DOHH2 (cell line): ENCODE results near the gene PDSS1.

Source experiments
- H3F3A ChIP-seq: fragments of 200-600 bp; sonication (generic), shearing (Covaris generic); 2 replicates; pipeline ENCODE4 v1.6.0; 2016; ENCODE audit warnings: antibody characterized with exemption, mild to moderate bottlenecking; ENCODE audit not compliant: control insufficient read depth, insufficient read depth
- H3K27ac ChIP-seq: fragments of 200-600 bp; sonication (generic); 2 replicates; pipeline ENCODE4 v1.5.1; 2014; ENCODE audit warnings: low read depth, mild to moderate bottlenecking, low read length, moderate library complexity
- H3K27me3 ChIP-seq: fragments of 200-600 bp; sonication (generic); 2 replicates; pipeline ENCODE4 v1.6.1; 2014; ENCODE audit warnings: mild to moderate bottlenecking, low read length, mixed read lengths; ENCODE audit not compliant: control insufficient read depth
- H3K36me3 ChIP-seq: fragments of 200-600 bp; sonication (generic); 2 replicates; pipeline ENCODE4 v1.6.1; 2014; ENCODE audit warnings: mild to moderate bottlenecking, low read length, moderate library complexity, mixed read lengths; ENCODE audit not compliant: control insufficient read depth
- H3K4me1 ChIP-seq: fragments of 200-600 bp; sonication (generic); 2 replicates; pipeline ENCODE4 v1.6.1; 2014; ENCODE audit warnings: mild to moderate bottlenecking, low read length, mixed read lengths; ENCODE audit not compliant: control insufficient read depth
- H3K4me2 ChIP-seq: fragments of 200-600 bp; sonication (generic); 2 replicates; pipeline ENCODE4 v1.6.0; 2014; ENCODE audit warnings: mild to moderate bottlenecking, low read length, moderate library complexity
- H3K4me3 ChIP-seq: fragments of 200-600 bp; sonication (generic); 2 replicates; pipeline ENCODE4 v1.5.1; 2014; ENCODE audit warnings: mild to moderate bottlenecking, low read length, mixed read lengths
- H3K79me2 ChIP-seq: fragments of 200-600 bp; sonication (generic); 2 replicates; pipeline ENCODE4 v1.6.1; 2014; ENCODE audit warnings: mild to moderate bottlenecking, low read length, mixed read lengths; ENCODE audit not compliant: control insufficient read depth
- H3K9me2 ChIP-seq: fragments of 200-600 bp; sonication (generic); replicated peaks from 2 replicates; pipeline ENCODE4 v1.6.1; 2014; ENCODE audit warnings: mild to moderate bottlenecking, low read length, mixed read lengths; ENCODE audit not compliant: control insufficient read depth
- H3K9me3 ChIP-seq: fragments of 200-600 bp; sonication (generic); 2 replicates; pipeline ENCODE4 v1.6.1; 2014; ENCODE audit warnings: antibody characterized with exemption, low read length, mixed read lengths; ENCODE audit not compliant: control insufficient read depth, insufficient read depth
- H4K20me1 ChIP-seq: fragments of 200-600 bp; sonication (generic); 2 replicates; pipeline ENCODE4 v1.6.0; 2014; ENCODE audit warnings: low read depth, mild to moderate bottlenecking, antibody characterized with exemption, low read length, moderate library complexity; ENCODE audit not compliant: control insufficient read depth, insufficient read depth
- CTCF ChIP-seq: fragments of 200-600 bp; sonication (generic); IDR thresholded peaks from one replicate; pipeline ENCODE4 v1.5.1; 2014; ENCODE audit warnings: antibody characterized with exemption, mild to moderate bottlenecking, low read depth, low read length; ENCODE audit not compliant: poor library complexity, severe bottlenecking
- EZH2phosphoT487 ChIP-seq: fragments of 200-600 bp; sonication (generic); IDR thresholded peaks from 2 replicates; pipeline ENCODE4 v1.6.1; 2017; ENCODE audit warnings: borderline replicate concordance, mild to moderate bottlenecking, antibody characterized with exemption, low read length, moderate library complexity, mixed read lengths

PDSS1 gene

GRCh38 chr10:26727005-26727404, 29.5 kb downstream of the PDSS1 start:
- Histone ChIP-seq H3F3A (peaks cover 19% of the 10 kb centered on the region), H3K4me2 (no peak overlapping the region), H3K9me3 (no peaks in the 10 kb centered on the region), H3K4me1 (peaks cover 15% of the 10 kb centered on the region), H3K4me3 (no peak overlapping the region), H3K79me2 (peaks cover 7% of the 10 kb centered on the region), H3K27me3 (no peaks in the 10 kb centered on the region), H3K27ac (no peak overlapping the region), H4K20me1 (no peaks in the 10 kb centered on the region), H3K36me3 (peaks cover 70% of the 10 kb centered on the region), H3K9me2 (no peaks in the 10 kb centered on the region)
- TF ChIP-seq EZH2phosphoT487 (no peak), CTCF (no peak)

GRCh38 chr10:26728957-26729356, 31.5 kb downstream of the PDSS1 start:
- Histone ChIP-seq H3K27ac (no peak overlapping the region), H3K9me2 (no peaks in the 10 kb centered on the region), H3F3A (peaks cover 14% of the 10 kb centered on the region), H3K79me2 (peaks cover 7% of the 10 kb centered on the region), H3K9me3 (no peaks in the 10 kb centered on the region), H4K20me1 (no peaks in the 10 kb centered on the region), H3K27me3 (no peaks in the 10 kb centered on the region), H3K4me2 (no peak overlapping the region), H3K4me3 (no peak overlapping the region), H3K36me3 (peaks cover 74% of the 10 kb centered on the region), H3K4me1 (peaks cover 15% of the 10 kb centered on the region)
- TF ChIP-seq EZH2phosphoT487, result no peak
- TF ChIP-seq CTCF, result peak; percentile 52

- no peak overlapping the region for H3K4me2 ChIP-seq
- TF ChIP-seq EZH2phosphoT487 (no peak), CTCF (no peak)
- H3K9me3 ChIP-seq, result no peaks in the 10 kb centered on the region
- peaks cover 9% of the 10 kb centered on the region for H3F3A ChIP-seq
- H3K9me2 ChIP-seq, result no peaks in the 10 kb centered on the region
- peaks cover 15% of the 10 kb centered on the region for H3K4me1 ChIP-seq
- no peaks in the 10 kb centered on the region for H4K20me1 ChIP-seq
- no peaks in the 10 kb centered on the region for H3K27me3 ChIP-seq
- no peak overlapping the region for H3K4me3 ChIP-seq
- H3K36me3 ChIP-seq, result peaks cover 73% of the 10 kb centered on the region
- no peak overlapping the region for H3K27ac ChIP-seq
- H3K79me2 ChIP-seq, result peaks cover 7% of the 10 kb centered on the region
Measured at GRCh38 chr10:26729395-26729794, 31.9 kb downstream of the PDSS1 start.
